Fibroblast of lung (primary cell): Measurements from ENCODE around the gene IL18RAP. TPM values are rescaled to one million over a fixed set of nuclear protein-coding genes. Genes with fewer than 3 reads are reported as not detected.

ENCODE experiments used
- DNase-seq, 2 donors: peaks; one replicate each; pipeline versions ENCODE4 v3.0.0 to v3.0.0-alpha.2; 2010; ENCODE audit warnings: low read depth in 2 of 2
- H2AFZ ChIP-seq: 2 replicates; pipeline ENCODE4 v1.5.1; 2012; ENCODE audit warnings: low read length, control low read depth, inconsistent platforms
- H3K27ac ChIP-seq: 2 replicates; pipeline ENCODE4 v1.5.1; 2011; ENCODE audit warnings: low read length, control low read depth; ENCODE audit not compliant: insufficient read depth
- H3K27me3 ChIP-seq: 2 replicates; pipeline ENCODE4 v1.5.1; 2011; ENCODE audit warnings: mild to moderate bottlenecking, low read length; ENCODE audit not compliant: control insufficient read depth, insufficient read depth
- H3K36me3 ChIP-seq: 2 replicates; pipeline ENCODE4 v1.5.1; 2011; ENCODE audit warnings: low read length; ENCODE audit not compliant: control insufficient read depth, insufficient read depth
- H3K4me1 ChIP-seq: 2 replicates; pipeline ENCODE4 v1.5.1; 2011; ENCODE audit warnings: low read length; ENCODE audit not compliant: control insufficient read depth, insufficient read depth; ENCODE audit errors: extremely low read depth
- H3K4me2 ChIP-seq: 2 replicates; pipeline ENCODE4 v1.5.1; 2011; ENCODE audit warnings: low read length, control low read depth; ENCODE audit not compliant: insufficient read depth; ENCODE audit errors: extremely low read depth
- H3K4me3 ChIP-seq, 4 experiments: fragments of 200-600 bp in 1 of 4; sonication (generic) in 1 of 4; replicated peaks in 1 of 4; 2 replicates each; pipeline ENCODE4 v1.5.1; 2011 to 2016; ENCODE audit warnings: low read length in 4 of 4, low read depth in 3 of 4, mild to moderate bottlenecking in 3 of 4, control low read depth in 2 of 4, inconsistent platforms in 1 of 4, mixed read lengths in 1 of 4; ENCODE audit not compliant: insufficient read depth in 1 of 4; ENCODE audit errors: control extremely low read depth in 1 of 4
- H3K79me2 ChIP-seq: 2 replicates; pipeline ENCODE4 v1.5.1; 2012; ENCODE audit warnings: mild to moderate bottlenecking, low read length, inconsistent platforms; ENCODE audit not compliant: control insufficient read depth, insufficient read depth
- H3K9ac ChIP-seq: 2 replicates; pipeline ENCODE4 v1.5.1; 2011; ENCODE audit warnings: mild to moderate bottlenecking, low read length, control low read depth; ENCODE audit not compliant: insufficient read depth
- H3K9me3 ChIP-seq: 2 replicates; pipeline ENCODE4 v1.5.1; 2012; ENCODE audit warnings: low read depth, low read length; ENCODE audit not compliant: control insufficient read depth, insufficient read depth
- H4K20me1 ChIP-seq: 2 replicates; pipeline ENCODE4 v1.5.1; 2011; ENCODE audit warnings: low read length; ENCODE audit not compliant: control insufficient read depth, insufficient read depth; ENCODE audit errors: extremely low read depth
- CTCF ChIP-seq, 2 donors: IDR thresholded peaks in 1 of 2; conservative IDR thresholded peaks in 1 of 2; 1 replicate in 1 of 2; 2 replicates in 1 of 2; pipeline ENCODE4 v1.5.1; 2011 to 2012; ENCODE audit warnings: low read length in 2 of 2, control low read depth in 1 of 2, inconsistent platforms in 1 of 2, low read depth in 1 of 2, mild to moderate bottlenecking in 1 of 2
- EZH2 ChIP-seq: IDR thresholded peaks from 2 replicates; pipeline ENCODE4 v1.5.1; 2012; ENCODE audit warnings: low read length, control low read depth, mild to moderate bottlenecking; ENCODE audit errors: missing control alignments
- polyA plus RNA-seq, 2 donors: library from polyadenylated mRNA; depleted of rRNA in 1 of 2; stranded (reverse) in 1 of 2; unstranded in 1 of 2; fragments of >200 nt; gene quantifications; 2 replicates each; pipeline ENCODE4 v1.2.1, GENCODE V29; 2011 to 2012; ENCODE audit warnings: missing spikeins in 1 of 2
- total RNA-seq: library from RNA; depleted of rRNA; stranded (reverse); fragments of >200 nt; gene quantifications from 2 replicates; pipeline ENCODE4 v1.2.1, GENCODE V29; 2014

IL18RAP gene
- total and polyA plus RNA-seq, 2 donors (not counting 1 experiment from before 2014, with no cell fraction given) = not detected

- Histone ChIP-seq H3K9me3 (no peaks in the 10 kb centered on the region), H3K9ac (no peak overlapping the region), H3K79me2 (no peaks in the 10 kb centered on the region), H3K36me3 (no peaks in the 10 kb centered on the region), H3K4me2 (no peak overlapping the region), H4K20me1 (no peaks in the 10 kb centered on the region), H3K4me1 (no peaks in the 10 kb centered on the region), H2AFZ (no peak overlapping the region), H3K4me3 (no peak overlapping the region), H3K27ac (no peak overlapping the region), H3K27me3 (no peaks in the 10 kb centered on the region)
- no peak for TF ChIP-seq EZH2
- no peak for TF ChIP-seq CTCF (conservative IDR thresholded peaks at IDR 0.05 in 1 of 2, IDR thresholded peaks at IDR 0.05 in 1 of 2; ENCODE audit: low read depth in 1 of 2, low read length in 2 of 2)
- DNase-seq = no peak
Measured at GRCh38 chr2:102385522-102385921, 37.4 kb upstream of the IL18RAP start.

GRCh38 chr2:102386004-102386403, 37.0 kb upstream of the IL18RAP start:
- H3K9ac ChIP-seq = no peak overlapping the region
- no peaks in the 10 kb centered on the region for H3K79me2 ChIP-seq
- no peaks in the 10 kb centered on the region for H3K4me1 ChIP-seq
- no peaks in the 10 kb centered on the region for H3K27me3 ChIP-seq
- DNase-seq = no peak
- TF ChIP-seq CTCF (conservative IDR thresholded peaks at IDR 0.05 in 1 of 2, IDR thresholded peaks at IDR 0.05 in 1 of 2; ENCODE audit: low read depth in 1 of 2, low read length in 2 of 2) = no peak
- TF ChIP-seq EZH2 = no peak
- H3K27ac ChIP-seq = no peak overlapping the region
- H3K36me3 ChIP-seq = no peaks in the 10 kb centered on the region
- H4K20me1 ChIP-seq = no peaks in the 10 kb centered on the region
- H3K4me2 ChIP-seq = no peak overlapping the region
- H3K9me3 ChIP-seq = no peaks in the 10 kb centered on the region
- no peak overlapping the region for H2AFZ ChIP-seq
- no peak overlapping the region for H3K4me3 ChIP-seq

- no peak overlapping the region for H2AFZ ChIP-seq
- no peaks in the 10 kb centered on the region for H3K79me2 ChIP-seq
- H3K4me3 ChIP-seq = no peak overlapping the region
- no peak overlapping the region for H3K9ac ChIP-seq
- H3K36me3 ChIP-seq = no peaks in the 10 kb centered on the region
- H3K4me2 ChIP-seq = no peak overlapping the region
- DNase-seq = no peak
- TF ChIP-seq CTCF (conservative IDR thresholded peaks at IDR 0.05 in 1 of 2, IDR thresholded peaks at IDR 0.05 in 1 of 2; ENCODE audit: low read depth in 1 of 2, low read length in 2 of 2) (no peak), EZH2 (no peak)
- H3K4me1 ChIP-seq = no peaks in the 10 kb centered on the region
- no peaks in the 10 kb centered on the region for H4K20me1 ChIP-seq
- no peaks in the 10 kb centered on the region for H3K27me3 ChIP-seq
- no peak overlapping the region for H3K27ac ChIP-seq
- H3K9me3 ChIP-seq = no peaks in the 10 kb centered on the region
Measured at GRCh38 chr2:102386867-102387541, 36.0 kb upstream of the IL18RAP start.
